ENCODE data around the gene NR6A1.
A peak's percentile ranks its signal among the peaks of the same experiment; 100 is the strongest.

NR6A1 gene

GRCh38 chr9:124720429-124721108, 50.5 kb downstream of the NR6A1 start:
- no peak for DNase-seq

GRCh38 chr9:124718928-124719327, 52.2 kb downstream of the NR6A1 start:
- no peak for DNase-seq

GRCh38 chr9:124717597-124717996, 53.5 kb downstream of the NR6A1 start:
- no peak for DNase-seq

GRCh38 chr9:124716808-124717207, 54.3 kb downstream of the NR6A1 start:
- no peak for DNase-seq

- no peak for DNase-seq
These were observed 60.3 kb downstream of the NR6A1 start for GRCh38 chr9:124710766-124711165.

GRCh38 chr9:124709292-124709690, 61.8 kb downstream of the NR6A1 start:
- no peak for DNase-seq

GRCh38 chr9:124708633-124709291, 62.3 kb downstream of the NR6A1 start:
- no peak for DNase-seq

- DNase-seq = no peak
These were observed 63.0 kb downstream of the NR6A1 start for GRCh38 chr9:124708074-124708473.

- no peak for DNase-seq
These were observed 63.4 kb downstream of the NR6A1 start for GRCh38 chr9:124707666-124708065.

- DNase-seq = no peak
These were observed 64.4 kb downstream of the NR6A1 start for GRCh38 chr9:124706685-124707084.

- DNase-seq = no peak
These were observed 71.5 kb downstream of the NR6A1 start for GRCh38 chr9:124699575-124699974.

GRCh38 chr9:124698265-124698664, 72.8 kb downstream of the NR6A1 start:
- no peak for DNase-seq

- no peak for DNase-seq
These were observed 73.5 kb downstream of the NR6A1 start for GRCh38 chr9:124697326-124698200.

- no peak for DNase-seq
These were observed 75.0 kb downstream of the NR6A1 start for GRCh38 chr9:124696101-124696500.

- DNase-seq = no peak
These were observed 75.7 kb downstream of the NR6A1 start for GRCh38 chr9:124695280-124695890.

GRCh38 chr9:124694414-124695279, 76.5 kb downstream of the NR6A1 start:
- DNase-seq = no peak

GRCh38 chr9:124693403-124693802, 77.7 kb downstream of the NR6A1 start:
- DNase-seq = peak; percentile 30 to 43

- no peak for DNase-seq
These were observed 82.7 kb downstream of the NR6A1 start for GRCh38 chr9:124688238-124688904.

- DNase-seq = no peak
These were observed 84.2 kb downstream of the NR6A1 start for GRCh38 chr9:124686918-124687317.

GRCh38 chr9:124685217-124685616, 85.9 kb downstream of the NR6A1 start:
- DNase-seq = no peak

GRCh38 chr9:124684169-124684568, 86.9 kb downstream of the NR6A1 start:
- no peak for DNase-seq

- no peak for DNase-seq
These were observed 88.1 kb downstream of the NR6A1 start for GRCh38 chr9:124683043-124683442.
